EH (cell line): ENCODE data around the gene SLC41A3.
A peak's percentile ranks its signal among the peaks of the same experiment; 100 is the strongest.
"Not testable (repeated sequence)": the region's sequence is repeated elsewhere in the genome, so short reads cannot be mapped to it uniquely, and the experiment has no call there.

Experiments used
- DNase-seq: peaks from one replicate; pipeline ENCODE4 v3.0.0-alpha.2; 2015; ENCODE audit warnings: low read depth

SLC41A3 gene

DNA sequence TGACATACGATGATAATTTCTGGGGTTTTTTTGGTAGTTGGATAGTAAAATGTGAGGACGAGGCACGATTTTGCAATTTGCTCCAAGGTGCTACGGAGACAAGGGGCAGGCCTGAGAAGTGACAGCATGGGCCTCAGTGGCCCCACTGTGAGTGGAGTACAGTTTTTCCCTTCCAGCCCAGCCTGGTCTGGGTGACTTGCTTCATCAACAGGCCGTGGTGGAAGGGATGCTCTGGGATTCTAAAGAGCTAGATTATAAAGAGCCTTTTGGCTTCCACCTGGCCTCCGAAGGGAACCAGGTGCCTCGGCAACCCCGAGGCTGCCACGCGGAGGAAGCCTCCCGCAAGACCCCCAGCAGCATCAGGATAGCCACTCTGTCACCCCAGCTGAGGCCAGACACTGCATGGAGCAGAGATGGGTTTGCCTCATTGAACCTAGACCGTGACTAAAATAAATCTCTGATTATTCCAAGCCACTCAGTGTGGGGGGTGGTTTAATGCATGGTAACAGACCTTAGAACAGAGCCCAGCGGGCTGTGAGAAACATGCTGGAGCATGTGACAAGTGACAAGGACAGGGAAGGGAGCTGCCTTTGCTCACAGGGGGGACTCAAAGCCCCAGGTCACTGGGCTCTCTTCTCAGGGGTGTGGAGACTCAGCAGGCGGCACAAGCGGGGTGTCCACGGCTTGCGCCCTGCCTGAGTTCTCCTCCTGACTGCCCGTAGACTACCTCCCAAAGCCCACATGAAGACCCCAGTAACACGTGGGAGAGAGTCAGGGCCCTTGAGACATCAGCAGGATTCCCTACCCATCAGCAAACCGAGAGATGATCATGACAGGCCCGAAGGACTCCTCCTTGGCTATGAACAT lies 22.6 kb upstream of the SLC41A3 start:
- DNase-seq, result no peak

DNA sequence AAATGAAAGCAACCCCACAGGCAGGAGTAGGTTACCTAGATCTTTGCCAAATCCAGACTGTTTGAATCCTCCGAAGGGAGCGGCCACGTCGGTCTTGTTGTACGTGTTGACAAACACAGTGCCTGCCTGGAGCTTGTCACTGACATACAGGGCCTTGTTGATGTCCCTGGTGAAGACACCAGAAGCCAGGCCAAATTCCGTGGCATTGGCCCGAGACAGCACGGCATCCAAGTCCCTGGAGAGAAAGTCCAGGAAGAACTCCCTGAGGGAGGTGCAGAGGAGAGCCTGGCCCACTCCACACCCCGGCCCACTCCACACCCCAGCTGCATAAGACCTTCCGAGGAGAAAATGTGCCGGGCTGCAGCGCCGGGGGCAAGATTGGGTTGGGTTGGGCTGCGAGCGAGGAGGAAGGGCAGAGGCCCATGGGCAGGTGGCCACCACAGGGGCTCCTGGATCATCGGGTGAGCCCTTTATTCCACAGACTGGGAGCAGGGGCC lies 21.8 kb upstream of the SLC41A3 start:
- DNase-seq, result no peak

GRCh38 chr3:126104742-126105605 lies 21.1 kb upstream of the SLC41A3 start:
- no peak for DNase-seq

DNA sequence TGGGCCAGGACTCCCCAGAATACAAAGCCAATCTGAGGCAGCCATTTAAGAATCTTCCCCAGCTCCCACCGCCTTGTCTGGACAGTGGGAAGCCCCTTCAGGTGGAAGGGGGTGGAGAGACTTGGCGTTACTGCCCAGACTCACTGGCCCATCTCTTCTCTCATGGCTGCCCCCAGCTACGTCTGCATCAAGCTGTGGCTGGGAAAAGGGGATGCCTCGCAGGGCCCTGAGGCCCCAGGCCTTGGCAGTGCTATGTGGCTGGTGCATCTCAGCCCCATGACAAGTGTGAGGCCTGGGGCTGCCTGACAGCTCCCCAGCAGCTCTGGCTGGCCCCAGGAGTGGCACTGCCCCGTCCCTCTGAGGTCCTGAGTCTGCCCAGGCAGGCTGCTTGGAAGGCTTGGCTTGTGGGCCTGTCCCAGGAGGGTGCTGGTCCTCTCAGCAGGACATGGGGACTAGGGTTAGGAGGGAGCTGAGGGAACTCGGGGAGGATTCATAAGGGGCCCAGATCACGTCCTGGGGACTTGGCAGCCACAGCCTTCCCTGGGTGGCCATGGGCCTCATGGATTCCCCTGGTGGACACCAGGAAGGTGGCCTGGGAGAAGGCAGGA lies 20.2 kb upstream of the SLC41A3 start:
- DNase-seq, result no peak

DNA sequence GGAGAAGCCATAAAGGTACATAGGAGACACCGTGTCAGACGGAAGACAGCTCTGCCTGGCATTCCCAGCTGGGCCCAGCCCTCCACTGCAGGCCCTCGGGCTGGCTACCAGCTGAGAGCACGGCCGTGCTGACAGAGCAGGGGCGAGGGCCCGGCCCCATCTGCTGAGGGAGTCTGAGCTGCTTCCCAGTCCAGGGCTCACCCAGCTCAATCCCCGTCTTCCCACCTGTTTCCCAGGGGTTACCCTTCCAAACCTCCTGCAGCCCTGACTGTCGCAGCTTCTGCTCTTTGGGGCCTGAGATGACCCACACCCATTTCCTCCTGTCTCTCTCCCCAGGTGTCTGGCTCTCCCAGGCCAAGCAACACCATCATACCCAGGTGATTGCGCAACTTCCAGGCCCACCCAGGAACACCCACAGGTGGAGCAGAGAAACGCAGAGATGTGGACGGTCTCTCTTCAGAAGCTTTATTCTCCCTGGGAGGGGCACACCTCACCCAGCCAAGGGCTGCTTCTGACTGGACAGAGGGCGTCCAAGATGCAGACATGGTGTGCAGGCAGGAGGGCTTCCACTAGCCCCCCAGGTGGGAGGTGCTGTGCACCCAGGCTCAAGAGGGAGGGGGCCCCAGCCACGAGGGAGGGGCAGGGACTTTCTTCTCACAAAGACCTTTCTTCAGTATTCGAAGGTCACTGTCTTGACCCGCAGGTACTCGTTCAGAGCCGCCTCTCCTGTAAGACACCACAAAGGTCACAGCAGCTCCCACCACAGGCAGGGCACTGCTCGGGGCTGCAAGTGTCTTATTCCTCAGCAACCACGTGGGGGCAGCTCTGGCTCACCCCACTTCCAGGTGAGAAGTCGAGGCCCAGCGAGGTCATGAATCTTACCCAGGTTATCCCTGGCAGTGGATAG lies 19.4 kb upstream of the SLC41A3 start:
- no peak for DNase-seq

- DNase-seq, result peak; percentile 79
Measured at GRCh38 chr3:126102530-126102951, 18.6 kb upstream of the SLC41A3 start.

GRCh38 chr3:126102011-126102410 lies 18.1 kb upstream of the SLC41A3 start:
- DNase-seq, result no peak

DNA sequence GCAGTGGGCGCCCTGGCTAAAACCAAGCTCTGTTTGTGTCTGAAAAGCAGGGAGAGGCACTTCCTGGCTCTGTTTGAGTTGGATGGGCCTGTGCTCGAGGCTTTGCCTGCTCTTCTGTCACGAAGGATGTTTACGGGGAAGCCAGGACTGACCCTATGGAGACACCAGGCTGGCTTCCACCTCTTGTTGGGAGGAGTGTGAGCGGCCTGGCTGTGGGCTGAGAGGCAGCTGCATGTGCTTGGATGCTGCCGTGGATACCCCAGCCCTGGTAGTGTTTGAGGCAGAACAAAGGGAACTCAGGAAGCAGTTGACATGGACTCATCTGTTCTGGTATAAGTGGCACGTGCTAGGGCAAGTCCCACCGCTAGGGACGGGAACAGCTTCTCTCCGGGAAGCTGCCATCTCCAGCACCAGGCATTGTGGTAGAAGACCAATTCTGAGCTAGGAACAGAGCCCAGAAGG lies 17.6 kb upstream of the SLC41A3 start:
- no peak for DNase-seq

DNA sequence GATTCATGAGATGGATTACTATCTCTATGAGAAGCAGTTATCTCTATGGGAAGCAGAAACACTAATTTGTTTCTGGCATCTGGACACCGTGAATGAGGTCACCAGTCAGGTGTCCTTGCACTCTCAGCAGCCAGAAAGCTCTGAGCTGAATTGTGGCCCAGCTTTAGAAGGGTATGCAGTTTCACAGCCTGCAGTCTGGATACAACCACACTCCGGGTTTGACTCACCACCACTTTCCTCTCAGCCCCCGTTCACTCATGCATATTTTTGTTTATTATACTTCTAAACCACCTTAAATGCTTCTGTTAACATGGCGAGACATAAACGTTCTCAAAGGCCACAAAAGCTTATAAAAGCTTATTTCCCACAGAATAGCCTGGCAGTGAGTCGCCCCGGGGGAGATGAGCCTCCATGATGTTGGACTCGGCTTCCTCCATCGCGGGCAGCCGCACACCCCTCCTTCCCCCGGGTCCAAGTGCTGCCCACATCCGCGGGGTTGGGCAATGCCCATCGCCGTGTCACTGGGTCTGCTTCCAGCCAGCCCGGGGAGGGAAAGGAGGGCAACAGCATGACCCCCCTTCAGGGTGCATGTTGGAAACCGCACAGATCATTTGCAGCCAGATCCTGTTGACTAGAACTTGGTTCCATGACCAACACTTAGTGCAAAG lies 16.8 kb upstream of the SLC41A3 start:
- peak; percentile 82 for DNase-seq

DNA sequence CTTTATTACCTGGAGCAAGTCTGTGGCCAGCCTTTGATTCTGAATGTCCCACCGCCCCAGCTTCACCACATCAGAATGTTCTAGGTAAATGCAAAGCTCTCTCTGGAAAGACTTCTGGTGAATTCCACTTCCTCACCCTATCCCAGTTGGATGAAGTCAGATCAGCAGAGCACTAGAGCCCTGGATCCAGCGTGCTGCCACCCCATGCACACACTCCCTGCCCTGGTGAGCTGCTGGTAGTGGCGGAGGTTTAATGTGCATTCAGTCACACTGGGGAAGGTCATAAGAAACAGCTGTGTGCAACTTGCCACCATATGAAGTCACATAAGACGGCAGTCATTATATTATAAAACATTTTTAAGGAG lies 16.3 kb upstream of the SLC41A3 start:
- no peak for DNase-seq

DNA sequence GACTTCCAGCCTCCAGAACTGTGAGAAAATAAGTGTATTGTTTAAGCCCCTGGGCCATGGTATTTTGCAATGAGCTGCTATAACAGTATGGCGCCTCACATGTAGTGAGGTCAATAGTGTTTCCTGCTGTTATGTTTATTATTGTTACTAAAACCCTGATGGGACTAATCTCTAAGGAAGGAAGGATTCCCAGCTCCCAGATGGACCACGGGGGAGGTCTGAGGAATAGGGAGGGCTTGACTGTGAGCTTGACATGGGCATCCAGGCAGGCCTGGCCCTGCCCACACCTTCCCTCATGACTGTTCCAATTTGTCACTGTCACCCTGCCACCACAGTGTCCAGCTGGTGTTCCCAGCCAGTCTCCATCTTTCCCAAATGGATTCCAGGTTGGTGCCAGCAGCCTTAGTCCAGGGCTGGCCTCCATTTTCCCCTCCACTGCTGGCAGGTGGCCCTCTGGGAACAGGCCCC lies 14.5 kb upstream of the SLC41A3 start:
- DNase-seq, result peak; percentile 47

GRCh38 chr3:126097801-126098200 lies 13.9 kb upstream of the SLC41A3 start:
- no peak for DNase-seq

DNA sequence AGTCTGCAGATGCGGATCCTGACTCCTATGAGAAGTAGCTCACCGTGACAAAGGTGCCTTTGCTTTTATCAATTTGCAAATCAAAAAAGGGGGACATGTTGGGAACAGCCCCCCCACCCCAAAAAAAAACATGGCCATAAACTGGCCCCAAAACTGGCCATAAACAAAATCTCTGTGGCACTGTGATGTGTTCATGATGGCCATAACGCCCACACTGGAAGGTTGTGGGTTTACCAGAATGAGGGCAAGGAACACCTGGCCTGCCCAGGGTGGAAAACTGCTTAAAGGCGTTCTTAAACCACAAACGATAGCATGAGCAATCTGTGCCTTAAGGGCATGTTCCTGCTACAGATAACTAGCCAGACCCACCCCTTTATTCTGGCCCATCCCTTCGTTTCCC lies 12.3 kb upstream of the SLC41A3 start:
- not testable (repeated sequence) for DNase-seq

DNA sequence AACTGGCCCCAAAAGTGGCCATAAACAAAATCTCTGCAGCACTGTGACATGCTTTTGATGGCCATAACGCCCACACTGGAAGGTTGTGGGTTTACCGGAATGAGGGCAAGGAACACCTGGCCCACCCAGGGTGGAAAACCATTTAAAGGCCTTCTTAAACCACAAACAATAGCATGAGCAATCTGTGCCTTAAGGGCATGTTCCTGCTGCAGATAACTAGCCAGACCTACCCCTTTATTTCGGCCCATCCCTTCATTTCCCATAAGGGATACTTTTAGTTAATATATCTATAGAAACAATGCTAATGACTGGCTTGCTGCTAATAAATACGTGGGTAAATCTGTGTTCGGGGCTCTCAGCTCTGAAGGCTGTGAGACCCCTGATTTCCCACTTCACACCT lies 8.2 kb upstream of the SLC41A3 start:
- not testable (repeated sequence) for DNase-seq

DNA sequence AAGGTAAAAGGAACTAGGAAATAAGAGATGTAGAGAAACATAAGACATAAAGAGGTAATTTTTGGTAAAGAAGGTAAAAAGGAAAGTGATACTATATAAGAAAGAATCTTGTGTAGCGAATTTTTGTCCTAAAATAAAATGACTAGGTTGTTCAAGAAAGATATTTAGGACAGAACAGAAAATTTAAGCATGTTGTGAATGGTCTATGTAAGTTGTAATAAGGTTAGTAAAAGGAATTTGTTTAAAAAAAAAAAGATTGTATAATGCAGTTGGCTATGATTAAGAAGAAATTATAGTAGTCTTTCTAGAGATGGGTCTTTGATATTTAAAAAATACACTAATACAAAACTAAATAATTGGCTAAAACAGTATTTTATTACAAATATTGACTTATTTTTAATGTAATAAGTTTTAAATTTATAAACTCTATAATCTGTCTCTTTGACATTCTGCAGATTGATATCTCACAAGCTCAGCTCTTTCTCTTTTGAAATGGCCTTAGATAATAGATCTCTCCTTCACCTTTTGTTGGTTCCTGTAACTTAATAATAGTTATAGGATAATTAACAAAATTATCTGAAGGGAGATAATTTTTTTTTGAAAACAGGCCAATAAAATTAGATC lies 3.7 kb upstream of the SLC41A3 start:
- DNase-seq, result no peak

- DNase-seq, result no peak
Measured at GRCh38 chr3:126085841-126086240, 1.9 kb upstream of the SLC41A3 start.

DNA sequence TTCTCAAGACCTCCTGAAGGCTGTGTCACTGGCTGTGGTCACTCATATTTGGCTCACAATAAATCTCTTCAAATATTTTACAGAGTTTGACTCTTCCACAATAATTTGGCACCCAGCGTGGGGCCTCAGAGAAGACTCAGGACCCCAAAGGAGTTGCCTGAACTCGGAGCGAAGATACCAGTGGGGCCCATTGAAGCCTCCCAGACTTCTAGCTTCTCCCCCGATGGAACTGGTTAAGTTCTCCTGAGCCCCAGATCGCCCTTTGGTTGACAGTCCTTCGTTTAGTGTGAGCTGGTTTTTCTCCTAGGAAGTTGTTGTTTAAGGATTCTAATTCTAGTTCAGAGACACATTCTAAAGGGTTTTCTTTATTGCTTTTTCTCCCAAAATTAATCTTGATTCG lies 1.4 kb upstream of the SLC41A3 start:
- no peak for DNase-seq

DNA sequence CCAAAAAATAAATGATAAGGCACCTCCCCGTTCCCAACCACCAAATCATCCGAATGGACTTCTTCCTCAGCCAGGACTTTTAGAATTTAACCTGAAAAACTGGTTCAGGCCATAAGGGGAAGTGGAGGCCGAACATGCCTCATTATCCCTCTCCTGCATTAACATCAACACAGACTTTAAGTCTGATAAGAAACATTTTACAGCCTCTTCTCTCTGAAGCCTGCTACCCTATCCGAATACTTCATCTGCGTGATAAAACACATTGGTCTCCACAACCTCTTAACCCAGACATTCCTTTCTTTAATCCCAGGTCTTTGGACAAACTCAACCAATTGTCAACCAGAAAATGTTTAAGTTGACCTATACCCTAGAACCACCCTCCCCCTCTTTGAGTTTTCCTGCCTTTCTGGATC lies 850 bp upstream of the SLC41A3 start:
- no peak for DNase-seq

GRCh38 chr3:126083511-126083912 lies 412 bp downstream of the SLC41A3 start:
- DNase-seq, result peak; percentile 58

DNA sequence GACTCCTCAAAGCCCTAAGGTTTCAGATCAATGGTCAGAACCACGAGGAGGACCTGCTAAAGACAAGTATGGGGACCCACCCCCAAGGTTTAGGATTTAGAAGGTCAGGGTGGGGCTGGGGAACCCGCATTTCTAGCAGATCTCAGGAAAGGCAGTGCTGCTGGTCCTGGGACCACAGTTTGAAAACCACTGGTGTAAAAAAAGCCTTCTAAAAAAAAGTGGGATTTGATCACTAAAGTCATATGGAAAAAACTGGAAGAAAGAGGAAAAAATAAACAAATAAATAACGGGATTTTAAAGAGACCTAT lies 832 bp downstream of the SLC41A3 start:
- DNase-seq, result no peak
